GM18951 (cell line): Measurements from ENCODE around the gene ASPG.

Experiments used
- POLR2A ChIP-seq: IDR thresholded peaks from 4 replicates; pipeline ENCODE4 v1.6.1; 2011; ENCODE audit warnings: mild to moderate bottlenecking; ENCODE audit not compliant: insufficient read length, insufficient read depth; ENCODE audit errors: extremely low read depth
- in situ Hi-C: fragments of 300-500 bp; cut with MboI; formaldehyde crosslinking; loops from one replicate; pipeline ENCODE4 v1.12.0; 2022; ENCODE audit warnings: low sequenced_read_pairs, mixed read lengths, inconsistent platforms; ENCODE audit not compliant: unreplicated experiment

Gene ASPG

GRCh38 chr14:104138718-104139459 is 53.4 kb downstream of the ASPG start:
- TF ChIP-seq POLR2A = no peak
- in situ Hi-C loops = no loop called here

GRCh38 chr14:104139460-104140212 is 54.1 kb downstream of the ASPG start:
- TF ChIP-seq POLR2A = no peak
- in situ Hi-C loops = no loop called here

GRCh38 chr14:104140213-104140462 is 54.6 kb downstream of the ASPG start:
- in situ Hi-C loops = no loop called here
- no peak for TF ChIP-seq POLR2A

GRCh38 chr14:104140463-104141331 is 55.2 kb downstream of the ASPG start:
- in situ Hi-C loops = no loop called here
- no peak for TF ChIP-seq POLR2A

GRCh38 chr14:104141621-104142091 is 56.2 kb downstream of the ASPG start:
- TF ChIP-seq POLR2A = no peak
- in situ Hi-C loops = no loop called here

- TF ChIP-seq POLR2A = no peak
- in situ Hi-C loops = no loop called here
Measured at GRCh38 chr14:104142136-104142945, 56.8 kb downstream of the ASPG start.

- in situ Hi-C loops = no loop called here
- TF ChIP-seq POLR2A = no peak
Measured at GRCh38 chr14:104142946-104143470, 57.5 kb downstream of the ASPG start.

GRCh38 chr14:104143521-104144452 is 58.3 kb downstream of the ASPG start:
- in situ Hi-C loops = no loop called here

GRCh38 chr14:104144453-104144790 is 58.9 kb downstream of the ASPG start:
- in situ Hi-C loops = no loop called here
- no peak for TF ChIP-seq POLR2A

More at GRCh38 chr14:104143521-104144452, 58.3 kb downstream of the ASPG start:
- TF ChIP-seq POLR2A = no peak

- in situ Hi-C loops = no loop called here
- no peak for TF ChIP-seq POLR2A
Measured at GRCh38 chr14:104144911-104145825, 59.7 kb downstream of the ASPG start.
